GF-D8 (cell line): ENCODE measurements around the gene RAF1.
"Not testable (repeated sequence)": the region's sequence is repeated elsewhere in the genome, so short reads cannot be mapped to it uniquely, and the experiment has no call there.

ENCODE experiments used
- DNase-seq: peaks from one replicate; lab custom pipeline; 2025; lab: John Stamatoyannopoulos, UW

RAF1 gene

DNA sequence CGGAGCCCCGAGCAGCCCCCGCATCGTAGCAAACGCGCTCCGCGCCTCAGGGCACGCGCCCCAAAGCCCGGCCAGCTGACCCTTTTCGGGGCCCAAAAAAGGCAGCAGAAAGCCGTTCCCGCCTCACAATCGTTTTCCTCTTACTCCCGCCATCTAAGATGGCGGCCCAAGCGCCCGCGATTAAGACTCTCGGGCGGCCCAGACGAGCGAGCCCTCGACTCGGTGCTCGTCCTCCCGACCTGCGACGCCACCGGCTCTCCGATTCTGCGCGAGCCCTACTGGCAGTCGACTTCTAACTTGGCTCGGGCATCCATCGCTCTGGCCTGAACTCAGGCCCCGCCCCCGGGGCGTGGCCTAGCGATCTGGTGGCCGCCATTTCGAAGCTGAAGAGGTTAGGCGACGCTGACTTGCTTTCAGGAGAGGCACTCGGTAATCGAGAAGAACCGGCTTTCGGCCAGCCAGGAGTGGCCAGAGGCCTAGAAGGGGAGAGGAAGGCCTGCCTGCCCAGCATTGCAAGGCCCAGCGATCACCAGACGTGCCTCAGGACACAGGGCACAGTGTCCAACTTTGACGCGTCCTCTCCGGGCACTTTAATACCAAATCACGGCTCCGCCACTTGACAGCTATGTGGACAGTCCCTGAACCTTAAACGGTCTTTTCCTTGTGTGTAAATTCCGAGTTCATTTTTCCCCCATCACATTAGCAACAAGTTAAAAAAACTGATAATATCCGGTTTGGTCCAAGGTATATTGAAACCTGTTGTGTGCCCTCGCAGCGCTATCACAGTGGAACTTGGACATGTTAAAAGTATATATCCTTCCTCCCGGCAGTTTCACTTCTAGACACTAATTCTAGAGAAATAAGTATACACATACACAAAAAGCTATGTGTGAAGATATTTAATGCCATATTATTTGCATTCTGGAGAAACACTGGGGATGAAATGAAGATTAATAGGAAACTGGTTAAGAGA is at the start of gene RAF1:
Gene RAF1, minus strand, starts transcription at position 182 of the 973 bp plus-strand sequence. CDS start 45,396 bp downstream, outside the sequence.
- DNase-seq = peak; percentile 88

DNA sequence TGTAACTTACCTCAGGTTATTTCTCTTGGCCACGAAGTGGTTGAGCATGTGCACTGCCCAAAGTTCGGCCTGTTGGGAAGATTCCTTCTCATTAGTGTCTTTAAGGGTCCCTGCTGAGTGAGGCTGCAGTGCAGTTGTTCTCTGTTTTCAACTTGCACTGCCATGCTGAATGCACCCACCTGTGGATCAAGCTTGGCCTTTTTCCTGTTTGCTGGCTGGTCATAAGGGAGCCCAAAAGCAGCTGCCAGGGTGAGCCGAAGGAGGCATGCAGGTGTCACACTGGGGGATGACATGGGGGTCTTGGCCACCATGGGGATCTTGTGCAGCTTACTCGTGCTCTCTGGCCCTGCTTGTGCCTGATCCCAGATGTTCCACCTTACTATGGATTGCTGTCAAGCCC is 46.1 kb upstream of the RAF1 start:
- no peak for DNase-seq

DNA sequence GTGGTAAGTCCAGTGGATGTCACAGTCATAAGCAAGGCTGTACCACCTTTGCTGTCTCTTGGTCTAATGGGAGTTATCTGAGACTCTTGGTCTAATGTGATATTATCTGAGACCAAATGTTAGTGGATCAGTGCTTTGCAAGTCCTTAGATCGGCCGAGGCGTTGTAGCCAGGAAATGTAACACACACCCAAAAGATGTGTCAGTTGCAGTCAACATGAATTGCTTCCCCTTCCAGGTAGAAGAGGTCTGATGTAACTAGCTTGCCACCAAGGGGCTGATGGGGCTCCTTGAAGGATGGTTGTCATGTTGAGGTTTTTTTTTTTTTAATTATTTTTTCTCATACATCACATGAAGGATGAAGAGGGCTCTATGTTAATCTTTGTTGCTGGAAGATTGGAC is 45.4 kb upstream of the RAF1 start:
- DNase-seq = no peak

DNA sequence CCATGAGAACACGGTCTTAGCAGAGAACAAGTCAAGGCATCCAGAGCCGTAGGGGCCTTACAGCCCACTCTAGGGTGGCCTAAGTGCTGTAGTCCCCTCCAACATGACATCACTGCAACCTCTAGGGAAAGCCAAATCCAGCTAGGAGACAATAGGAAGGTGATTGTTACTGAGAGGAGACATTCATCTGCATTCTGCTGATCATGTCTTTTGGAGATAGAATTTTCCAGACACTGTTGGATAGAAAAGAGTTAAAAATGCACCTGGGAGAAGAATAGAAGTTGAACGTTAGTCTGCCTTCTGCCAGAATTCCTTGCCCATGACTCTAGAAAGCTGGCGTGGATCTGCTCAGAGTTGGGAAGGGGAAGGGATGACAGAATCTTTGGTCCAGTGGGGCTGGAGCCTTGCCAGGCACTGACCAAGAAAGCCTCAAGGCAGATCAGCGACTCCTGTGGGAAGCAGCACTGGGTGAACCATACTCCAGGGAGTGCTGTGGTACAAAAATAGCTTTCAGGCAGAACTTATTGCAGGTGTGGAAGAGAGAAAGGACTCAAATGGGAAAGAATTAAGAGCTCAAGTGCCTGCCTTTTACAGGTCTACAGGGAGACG is 44.8 kb upstream of the RAF1 start:
- DNase-seq = no peak

DNA sequence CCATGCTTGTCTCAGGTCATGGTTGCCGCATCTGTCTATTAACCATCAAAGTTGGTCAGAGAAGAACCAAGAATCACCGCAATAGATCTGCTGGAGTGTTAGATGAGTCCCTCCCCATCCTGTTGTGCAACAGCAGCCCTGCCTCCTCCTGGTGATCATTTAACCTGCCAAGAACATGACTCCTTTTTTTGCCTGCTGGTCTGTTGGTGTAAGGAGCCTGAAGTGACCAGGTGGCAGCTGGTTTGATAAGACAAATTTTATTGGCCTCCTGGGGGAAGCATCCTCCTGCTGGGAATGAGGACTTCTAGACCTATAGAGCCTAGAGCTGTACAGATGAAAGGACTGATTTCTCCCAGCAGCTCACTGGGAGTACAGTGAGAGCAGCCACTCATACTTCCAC is 43.5 kb upstream of the RAF1 start:
- DNase-seq = no peak

DNA sequence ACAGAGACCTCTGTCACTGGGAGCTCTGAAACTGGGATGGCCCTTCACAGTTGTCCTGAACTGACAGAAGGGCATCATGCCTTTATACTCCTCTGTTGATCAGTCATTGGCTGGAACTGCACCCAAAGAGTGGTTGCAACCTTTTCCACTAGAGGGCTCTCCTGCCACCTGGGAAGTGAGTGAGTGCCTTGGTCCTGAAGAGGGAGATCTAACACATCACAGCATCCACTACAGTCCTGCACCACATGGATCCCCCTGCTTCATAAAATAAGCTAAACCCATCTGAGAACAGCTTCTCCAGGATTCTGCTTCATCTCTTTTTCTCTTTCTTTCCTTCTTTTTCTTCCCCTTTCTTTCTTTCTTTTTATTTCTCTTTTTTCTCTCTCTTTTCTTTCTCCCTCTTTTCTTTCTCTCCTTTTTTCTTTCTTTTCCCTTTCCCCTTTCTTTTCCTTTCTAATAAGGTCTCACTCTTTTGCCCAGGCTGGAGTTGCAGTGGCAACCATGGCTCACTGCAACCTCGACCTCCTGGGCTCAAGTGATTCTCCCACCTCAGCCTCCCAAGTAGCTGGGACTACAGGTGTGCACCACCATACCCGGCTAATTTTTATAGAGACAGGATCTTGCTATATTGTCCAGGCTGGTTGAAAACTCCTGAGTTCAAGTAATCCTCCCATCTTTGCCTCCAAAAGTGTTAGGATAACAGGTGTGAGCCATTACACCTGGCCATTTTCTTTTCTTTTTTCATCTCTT is 42.8 kb upstream of the RAF1 start:
- DNase-seq = peak; percentile 49

DNA sequence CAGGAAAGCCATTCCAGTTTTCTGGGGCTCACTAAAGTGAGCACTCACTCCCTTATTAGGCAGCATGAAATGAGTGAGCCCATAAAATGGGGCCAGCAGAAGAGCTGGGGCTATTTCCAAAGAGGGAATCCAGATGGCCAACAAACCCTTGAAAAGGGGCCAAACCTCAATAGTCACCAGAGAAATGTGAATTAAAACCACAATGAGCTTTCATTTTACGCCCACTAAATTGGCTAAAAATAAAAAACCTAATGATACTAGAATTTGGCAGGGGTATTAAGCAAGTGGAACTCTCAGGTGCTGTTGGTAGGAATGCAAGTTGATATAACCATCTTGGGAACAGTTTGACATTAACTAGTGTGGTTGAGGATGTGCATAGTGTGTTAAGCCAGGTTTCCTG is 42.1 kb upstream of the RAF1 start:
- no peak for DNase-seq

DNA sequence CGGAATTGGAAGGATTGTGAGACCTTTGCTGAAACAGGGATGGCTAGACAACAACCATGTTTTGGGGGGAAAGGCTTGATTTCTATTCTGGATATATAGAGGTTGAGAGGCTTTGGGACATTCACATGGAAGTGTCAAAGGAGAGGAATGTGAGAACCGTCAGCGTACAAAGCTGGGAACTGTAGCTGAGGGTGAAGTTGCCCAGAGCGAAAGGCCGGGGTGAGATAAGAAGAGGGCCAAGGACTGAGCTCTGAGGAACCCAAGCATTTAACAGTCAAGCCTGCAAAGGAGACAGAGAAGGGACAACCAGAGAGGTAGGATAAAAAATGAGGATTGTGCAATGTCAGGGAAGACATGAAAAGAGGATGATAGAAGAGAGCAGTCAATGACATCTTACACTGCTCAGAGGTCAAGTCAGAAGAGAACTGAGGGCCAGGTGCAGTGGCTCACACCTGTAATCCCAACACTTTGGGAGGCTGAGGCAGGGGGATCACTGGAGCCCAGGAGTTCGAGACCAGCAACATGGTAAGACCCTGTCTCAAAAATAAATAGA is 41.5 kb upstream of the RAF1 start:
- DNase-seq = no peak

DNA sequence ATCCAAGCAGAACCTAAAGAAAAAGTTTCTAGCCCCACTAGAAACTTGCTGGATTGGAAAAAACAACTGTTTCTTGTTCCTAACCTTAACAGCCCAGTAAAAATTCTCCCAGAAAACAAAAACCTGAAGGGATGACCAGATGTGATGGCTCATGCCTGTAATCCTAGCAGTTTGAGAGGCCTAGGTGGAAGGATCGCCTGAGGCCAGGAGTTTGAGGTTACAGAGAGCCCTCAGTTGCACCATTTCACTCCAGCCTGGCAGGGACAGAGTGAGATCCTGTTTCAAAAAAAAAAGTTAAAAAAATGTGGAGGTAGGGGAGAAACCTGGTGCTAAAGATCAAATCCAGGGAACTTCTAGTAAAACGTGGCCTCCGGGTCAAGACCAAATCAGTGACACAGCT is 38.6 kb upstream of the RAF1 start:
- DNase-seq = no peak

DNA sequence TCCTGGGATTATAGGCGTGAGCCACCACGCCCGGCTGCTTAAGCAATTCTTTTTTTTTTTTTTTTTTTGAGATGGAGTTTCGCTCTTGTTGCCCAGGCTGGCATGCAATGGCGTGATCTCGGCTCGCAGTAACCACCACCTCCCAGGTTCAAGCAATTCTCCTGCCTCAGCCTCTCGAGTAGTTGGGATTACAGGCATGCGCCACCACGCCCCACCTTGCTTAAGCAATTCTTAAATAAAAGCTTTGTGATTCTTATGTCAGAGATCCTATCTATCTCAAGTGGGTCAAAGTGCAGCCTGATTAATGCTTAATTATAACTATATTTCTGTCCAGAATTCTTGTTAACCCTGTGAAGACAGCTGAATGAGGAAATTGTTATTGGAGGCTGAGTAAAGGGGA is 37.7 kb upstream of the RAF1 start:
- not testable (repeated sequence) for DNase-seq

DNA sequence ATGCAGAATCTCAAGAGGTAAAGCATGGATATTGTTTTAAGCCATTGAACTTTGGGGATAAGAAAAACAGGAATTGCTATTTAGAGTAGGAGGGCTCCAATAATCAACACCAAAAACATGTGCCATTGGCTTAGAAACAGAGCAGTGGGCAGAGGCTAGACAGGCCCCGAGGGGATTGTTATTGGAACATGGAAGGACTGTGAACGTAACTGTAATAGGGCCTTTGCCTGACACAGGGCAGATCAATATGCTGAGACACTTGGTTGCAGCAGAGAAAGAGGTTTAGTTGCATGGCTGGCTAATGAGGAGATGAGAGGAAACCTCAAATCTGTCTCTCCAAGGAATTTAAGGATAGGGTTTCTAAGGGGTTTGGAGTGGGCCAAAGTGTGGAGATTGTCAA is 36.9 kb upstream of the RAF1 start:
- DNase-seq = no peak

DNA sequence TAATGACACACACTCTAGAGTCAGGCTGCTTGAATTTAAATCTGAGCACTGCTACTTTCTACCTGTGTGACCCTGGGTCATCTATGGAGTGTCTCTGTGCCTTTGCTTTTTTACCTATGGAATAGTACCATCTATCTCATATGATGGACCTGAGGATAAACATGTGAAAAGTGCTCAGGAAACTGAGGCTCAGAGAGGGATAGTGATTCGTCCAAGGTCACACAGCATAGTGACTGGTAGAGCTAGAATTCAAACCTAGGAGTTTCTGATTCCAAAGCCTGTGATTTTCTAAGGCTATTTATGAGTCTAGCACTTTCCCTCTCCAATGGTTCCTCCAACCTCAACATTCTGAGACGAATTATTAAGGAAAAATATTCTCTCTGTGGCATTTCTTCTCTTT is 32.0 kb upstream of the RAF1 start:
- no peak for DNase-seq

DNA sequence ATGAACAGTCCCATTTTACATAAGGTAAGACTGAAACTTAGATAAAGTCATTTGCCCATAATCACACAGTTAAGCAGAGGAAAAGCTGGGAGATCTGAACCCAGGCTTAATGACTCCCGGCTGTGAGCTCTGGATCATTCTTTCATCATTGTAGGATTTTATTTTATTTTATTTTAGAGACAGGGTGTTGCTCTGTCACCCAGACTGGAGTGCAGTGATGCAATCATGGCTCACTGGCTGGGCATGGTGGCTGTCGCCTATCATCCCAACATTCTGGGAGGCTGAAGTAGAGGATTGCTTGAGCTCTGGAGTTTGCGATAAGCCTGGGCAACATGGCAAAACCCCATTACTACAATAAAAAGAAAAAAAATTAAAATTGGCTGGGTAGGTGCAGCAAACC is 31.2 kb upstream of the RAF1 start:
- DNase-seq = no peak

DNA sequence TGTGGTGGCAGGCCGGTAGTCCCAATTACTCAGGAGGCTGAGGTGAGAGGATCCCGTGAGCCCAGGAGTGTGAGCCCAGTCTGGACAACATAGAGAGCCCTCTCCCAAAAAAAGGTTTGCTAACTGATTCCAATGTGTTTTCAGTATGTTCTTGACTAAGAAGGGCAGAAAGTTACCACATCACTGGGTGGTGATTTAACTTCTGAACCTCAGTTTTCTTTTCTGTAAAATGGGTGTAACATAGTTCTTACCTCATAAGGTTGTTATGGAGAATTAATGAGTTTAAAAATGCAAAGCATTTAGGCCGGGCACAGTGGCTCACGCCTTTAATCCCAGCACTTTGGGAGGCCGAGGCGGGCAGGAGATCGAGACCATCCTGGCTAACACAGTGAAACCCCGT is 28.5 kb upstream of the RAF1 start:
- no peak for DNase-seq

DNA sequence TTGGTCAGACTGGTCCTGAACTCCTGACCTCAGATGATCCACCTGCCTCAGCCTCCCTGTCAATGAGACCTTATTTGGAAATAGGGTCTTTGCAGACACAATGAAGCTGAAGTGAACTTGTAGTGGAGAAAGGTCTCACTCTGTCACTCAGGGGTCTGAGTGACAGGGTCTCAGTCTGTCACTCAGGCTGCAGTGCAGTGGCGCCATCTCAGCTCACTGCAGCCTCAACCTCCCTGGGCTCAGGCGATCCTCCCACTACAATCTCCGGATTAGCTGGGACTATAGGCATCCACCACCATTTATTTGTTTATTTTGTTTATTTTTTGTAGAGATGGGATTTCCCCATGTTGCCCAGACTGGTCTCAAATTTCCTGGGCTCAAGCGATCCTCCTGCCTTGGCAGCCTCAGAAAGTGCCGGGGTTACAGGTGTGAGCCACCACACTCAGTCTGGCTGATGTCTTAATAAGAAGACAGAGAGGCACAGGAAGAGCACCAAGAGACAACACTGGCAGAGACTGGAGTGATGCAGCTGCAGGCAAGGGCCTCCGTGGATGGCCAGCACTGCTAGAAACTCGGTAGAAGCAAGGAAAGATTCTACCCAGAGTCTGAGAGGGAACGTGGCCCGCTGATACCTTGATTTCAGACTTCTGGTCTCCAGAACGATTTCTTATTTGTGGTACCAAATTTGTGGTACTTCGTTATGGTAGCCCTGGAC is 26.2 kb upstream of the RAF1 start:
- DNase-seq = no peak

DNA sequence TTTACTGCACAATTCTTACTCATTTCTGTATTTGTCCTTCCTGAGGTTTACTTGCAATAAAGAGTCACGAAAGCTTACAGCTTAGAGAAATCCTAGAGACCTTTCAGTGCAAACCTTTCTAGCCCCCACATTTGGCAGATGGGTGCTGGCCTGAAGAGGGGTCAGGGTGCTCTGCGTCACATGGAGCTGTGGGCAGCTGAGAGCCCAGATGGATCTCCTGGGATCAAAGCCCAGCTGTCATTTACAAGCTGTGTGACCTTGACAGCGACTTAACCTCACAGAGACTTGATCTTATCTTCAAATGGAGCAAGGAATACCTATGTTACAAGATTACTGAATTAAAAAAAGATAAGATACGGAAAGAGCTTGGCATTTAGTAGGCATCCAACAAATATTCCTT is 24.0 kb upstream of the RAF1 start:
- no peak for DNase-seq

DNA sequence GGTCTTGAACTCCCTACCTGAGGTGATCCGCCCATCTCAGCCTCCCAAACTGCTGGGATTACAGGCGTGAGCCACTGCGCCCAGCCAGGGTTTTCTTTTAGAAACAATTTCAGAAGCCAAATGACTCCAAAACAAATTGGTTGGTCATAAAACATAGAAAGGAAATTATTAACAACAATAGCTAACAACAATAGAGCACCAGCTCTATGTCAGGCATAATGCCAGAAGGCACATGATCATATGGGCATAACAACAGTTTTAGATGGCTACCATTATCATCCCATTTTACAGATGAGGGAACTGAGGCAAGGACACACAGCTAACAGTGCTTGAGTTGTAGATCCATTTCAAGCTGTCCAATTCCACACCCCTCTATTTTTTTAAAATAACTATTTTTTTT is 22.2 kb upstream of the RAF1 start:
- DNase-seq = no peak

DNA sequence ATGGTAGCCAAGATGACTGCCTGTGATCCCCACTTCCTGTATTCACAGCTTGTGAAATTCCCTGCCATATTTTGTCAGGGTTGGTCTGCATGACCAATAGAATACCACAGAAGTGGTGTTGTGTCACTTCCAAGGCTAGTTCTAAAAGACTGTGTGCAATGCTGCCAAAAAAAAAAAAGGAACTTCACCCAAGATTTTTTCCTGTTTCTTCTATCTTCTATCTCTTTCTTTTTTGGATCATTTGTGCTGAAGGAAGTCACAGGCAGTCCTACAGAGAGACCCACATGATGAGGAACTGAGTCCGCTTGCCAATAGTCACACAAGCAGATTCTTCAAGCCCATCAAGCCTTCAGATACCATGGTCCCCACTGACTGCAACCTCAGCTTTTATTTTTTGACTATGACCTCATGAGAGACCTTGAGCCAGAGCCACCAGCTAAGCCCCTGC is 18.1 kb upstream of the RAF1 start:
- DNase-seq = peak; percentile 95

DNA sequence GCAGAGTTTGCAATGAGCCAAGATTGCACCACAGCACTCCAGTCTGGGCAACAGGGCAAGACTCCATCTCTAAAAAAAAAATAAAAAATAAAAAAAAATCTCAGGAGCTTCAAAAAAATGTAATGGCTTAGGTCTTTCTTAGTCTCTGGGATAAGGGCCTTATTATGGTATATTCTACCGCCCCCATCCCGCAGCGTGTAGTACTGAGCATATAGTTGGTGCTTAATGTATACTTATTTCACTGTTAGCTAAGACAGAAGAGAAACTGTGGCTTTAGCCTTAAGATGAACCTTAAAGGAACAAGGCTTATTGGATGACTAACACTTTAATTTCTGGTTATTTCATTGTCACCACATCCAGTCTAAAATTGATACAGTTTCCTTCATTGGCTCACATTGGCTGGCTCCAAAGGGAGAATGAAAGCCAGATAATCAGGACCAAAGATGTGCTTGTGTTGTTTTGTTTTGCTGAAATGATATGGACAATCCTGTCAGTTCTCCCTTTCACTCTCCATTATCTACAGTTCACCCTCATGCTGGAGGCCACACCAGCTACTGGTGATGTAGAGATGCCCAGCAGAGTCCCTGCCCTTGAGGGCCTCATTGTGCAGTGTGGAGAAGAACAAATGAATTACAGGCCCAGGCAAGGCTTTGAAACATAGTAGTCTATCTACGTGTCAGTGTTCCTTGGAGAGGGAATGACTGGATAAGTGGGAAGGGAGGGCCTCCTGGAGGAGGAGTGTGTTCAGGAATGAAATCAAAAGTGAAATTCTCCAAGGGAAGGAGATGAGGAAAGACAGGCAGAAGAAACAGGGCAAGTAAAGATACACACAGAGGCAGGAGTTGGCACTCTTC is 17.4 kb upstream of the RAF1 start:
- DNase-seq = no peak

DNA sequence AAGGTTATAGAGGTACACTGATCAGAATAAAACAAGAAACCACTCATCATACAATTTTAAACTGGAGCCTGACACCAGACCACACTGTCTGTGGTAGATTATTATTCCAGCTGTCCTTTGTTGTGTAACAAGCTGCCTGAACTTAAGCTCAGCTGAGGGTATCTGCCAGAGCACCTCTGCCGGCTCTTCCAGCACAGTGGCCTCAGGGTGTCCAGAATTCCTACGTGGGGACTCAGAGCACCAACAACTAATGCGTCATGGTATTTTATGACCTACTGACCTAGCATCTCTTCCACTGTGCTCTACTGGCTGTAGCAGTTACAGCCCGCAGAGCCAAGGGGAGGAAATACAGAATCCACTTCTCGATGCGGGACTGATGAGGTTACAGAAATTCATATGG is 15.6 kb upstream of the RAF1 start:
- peak; percentile 12 for DNase-seq

DNA sequence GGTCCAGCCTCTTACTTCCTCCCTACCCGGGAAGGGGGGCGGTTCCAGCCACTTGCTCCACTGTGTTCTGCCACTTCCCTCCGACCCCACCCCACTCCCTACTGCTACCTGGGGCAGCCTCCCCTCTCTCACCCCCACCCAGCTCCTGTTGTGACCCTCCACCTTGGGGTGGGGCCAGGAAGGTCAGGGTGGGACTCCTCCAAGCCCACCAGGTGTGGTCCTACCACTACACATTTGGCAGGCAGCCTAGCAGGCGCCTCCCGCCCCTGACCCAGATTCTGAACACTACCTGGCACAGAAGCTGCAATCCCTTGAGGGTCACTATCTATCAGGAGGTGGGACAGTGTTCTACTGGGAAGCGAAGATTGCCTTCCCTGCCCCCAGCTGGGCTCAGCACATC is 13.7 kb upstream of the RAF1 start:
- DNase-seq = no peak
